Measurements from ENCODE around the gene MON2. TPM values are rescaled to one million over a fixed set of nuclear protein-coding genes. Genes with fewer than 3 reads are reported as not detected.
"Not testable (repeated sequence)": the region's sequence is repeated elsewhere in the genome, so short reads cannot be mapped to it uniquely, and the experiment has no call there.

MON2 gene
- polyA plus RNA-seq, 1 donor, result 40.1 TPM

- no peak for DNase-seq (ENCODE audit: low read depth)
Measured at GRCh38 chr12:62543324-62543723, 76.7 kb downstream of the MON2 start.

GRCh38 chr12:62543741-62544140 is 77.1 kb downstream of the MON2 start:
- no peak for DNase-seq (ENCODE audit: low read depth)

- DNase-seq (ENCODE audit: low read depth), result no peak
Measured at GRCh38 chr12:62552906-62553556, 86.4 kb downstream of the MON2 start.

GRCh38 chr12:62559366-62559765 is 92.7 kb downstream of the MON2 start:
- not testable (repeated sequence) for DNase-seq (ENCODE audit: low read depth)

- DNase-seq (ENCODE audit: low read depth), result no peak
Measured at GRCh38 chr12:62562846-62563245, 96.2 kb downstream of the MON2 start.

GRCh38 chr12:62575036-62575435 is 108.4 kb downstream of the MON2 start:
- DNase-seq (ENCODE audit: low read depth), result no peak

GRCh38 chr12:62576503-62576902 is 109.9 kb downstream of the MON2 start:
- no peak for DNase-seq (ENCODE audit: low read depth)

GRCh38 chr12:62578726-62579125 is 112.1 kb downstream of the MON2 start:
- DNase-seq (ENCODE audit: low read depth), result no peak

GRCh38 chr12:62581288-62582064 is 114.8 kb downstream of the MON2 start:
- peak; percentile 68 for DNase-seq (ENCODE audit: low read depth)

- DNase-seq (ENCODE audit: low read depth), result no peak
Measured at GRCh38 chr12:62582065-62582366, 115.4 kb downstream of the MON2 start.

- no peak for DNase-seq (ENCODE audit: low read depth)
Measured at GRCh38 chr12:62584619-62585018, 118.0 kb downstream of the MON2 start.

GRCh38 chr12:62586850-62587249 is 120.2 kb downstream of the MON2 start:
- no peak for DNase-seq (ENCODE audit: low read depth)

- DNase-seq (ENCODE audit: low read depth), result no peak
Measured at GRCh38 chr12:62588916-62589315, 122.3 kb downstream of the MON2 start.

- no peak for DNase-seq (ENCODE audit: low read depth)
Measured at GRCh38 chr12:62597253-62597652, 130.6 kb downstream of the MON2 start.

- no peak for DNase-seq (ENCODE audit: low read depth)
Measured at GRCh38 chr12:62598846-62599245, 132.2 kb downstream of the MON2 start.

- DNase-seq (ENCODE audit: low read depth), result no peak
Measured at GRCh38 chr12:62599854-62600437, 133.3 kb downstream of the MON2 start.

- DNase-seq (ENCODE audit: low read depth), result no peak
Measured at GRCh38 chr12:62601765-62602164, 135.1 kb downstream of the MON2 start.

GRCh38 chr12:62602255-62603060 is 135.8 kb downstream of the MON2 start:
- no peak for DNase-seq (ENCODE audit: low read depth)

- peak; percentile 68 for DNase-seq (ENCODE audit: low read depth)
Measured at GRCh38 chr12:62603061-62603810, 136.6 kb downstream of the MON2 start.

GRCh38 chr12:62603811-62604098 is 137.1 kb downstream of the MON2 start:
- DNase-seq (ENCODE audit: low read depth), result no peak

- DNase-seq (ENCODE audit: low read depth), result no peak
Measured at GRCh38 chr12:62604373-62604772, 137.7 kb downstream of the MON2 start.

GRCh38 chr12:62604871-62605270 is 138.2 kb downstream of the MON2 start:
- DNase-seq (ENCODE audit: low read depth), result no peak
